ENCODE measurements around the gene NDUFA8.
A peak's percentile ranks its signal among the peaks of the same experiment; 100 is the strongest.

Gene NDUFA8

DNA sequence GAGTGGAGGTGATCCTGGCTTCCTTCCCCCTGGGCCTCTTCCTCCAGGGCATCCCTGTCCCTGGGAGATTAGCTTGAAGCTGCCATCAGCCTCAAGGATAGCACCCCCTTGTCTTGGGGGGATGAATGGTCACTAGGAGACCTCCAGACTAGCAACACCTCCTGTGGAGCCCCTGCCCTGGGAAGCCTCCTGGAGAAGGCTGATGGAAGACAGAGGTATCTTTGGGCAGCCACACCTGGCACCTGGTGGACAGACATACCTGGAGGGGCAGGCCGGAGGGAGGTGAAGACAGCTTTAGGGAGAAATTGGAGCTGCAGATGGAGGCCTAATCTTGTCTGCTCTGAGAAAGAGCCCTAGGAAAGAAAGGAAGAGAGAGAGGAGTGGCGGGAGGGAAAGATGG lies 57.4 kb downstream of the NDUFA8 start:
- FAIRE-seq (no peak), DNase-seq (ENCODE audit: low spot score) (no peak)

DNA sequence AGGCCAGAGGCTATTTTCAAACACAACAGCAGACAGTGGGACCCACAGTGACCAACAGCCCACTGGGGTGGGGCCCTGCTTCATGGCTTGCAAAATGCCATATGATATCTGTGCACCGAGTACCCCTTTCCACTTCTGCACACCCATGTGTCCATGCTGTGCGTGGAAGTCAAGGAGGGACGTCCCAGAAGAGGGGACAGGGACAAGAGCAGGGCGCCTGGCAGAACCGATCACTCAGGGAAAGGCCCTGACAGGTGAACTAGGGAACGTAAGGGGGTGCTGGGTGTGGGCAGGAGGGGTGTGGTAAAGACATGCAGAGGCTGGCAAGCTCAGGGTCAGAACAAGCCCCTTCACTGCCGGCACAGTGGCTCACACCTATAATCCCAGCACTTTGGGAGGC lies 58.8 kb downstream of the NDUFA8 start:
- no peak for FAIRE-seq

GRCh38 chr9:122099271-122099869 lies 60.2 kb downstream of the NDUFA8 start:
- FAIRE-seq: peak; percentile 10
- peak; percentile 37 for DNase-seq (ENCODE audit: low spot score)

More for the DNA sequence above, 58.8 kb downstream of the NDUFA8 start:
- no peak for DNase-seq (ENCODE audit: low spot score)

GRCh38 chr9:122097679-122098315 lies 61.8 kb downstream of the NDUFA8 start:
- no peak for DNase-seq (ENCODE audit: low spot score)
- FAIRE-seq: no peak

GRCh38 chr9:122096620-122097415 lies 62.8 kb downstream of the NDUFA8 start:
- no peak for DNase-seq (ENCODE audit: low spot score)
- no peak for FAIRE-seq

GRCh38 chr9:122095010-122095767 lies 64.4 kb downstream of the NDUFA8 start:
- FAIRE-seq: no peak
- peak; percentile 37 for DNase-seq (ENCODE audit: low spot score)

Data from RCC 7860 (cell line).